HFF-Myc (cell line): ENCODE measurements around the gene HOXC9.

Source experiments
- DNase-seq: peaks from one replicate; pipeline ENCODE4 v3.0.0-alpha.2; 2011; ENCODE audit warnings: low read depth; ENCODE audit errors: extremely low read depth
- H3K4me3 ChIP-seq: replicated peaks from 2 replicates; pipeline ENCODE4 v1.5.1; 2011; ENCODE audit warnings: low read depth, mild to moderate bottlenecking, control low read depth, low read length
- CTCF ChIP-seq: IDR thresholded peaks from 2 replicates; pipeline ENCODE4 v1.5.1; 2012; ENCODE audit warnings: mild to moderate bottlenecking, low read depth, low read length, control low read depth; ENCODE audit errors: missing control alignments

The HOXC9 gene

GRCh38 chr12:53958128-53958527, 41.8 kb upstream of the HOXC9 start:
- H3K4me3 ChIP-seq, result no peak overlapping the region
- no peak for DNase-seq
- TF ChIP-seq CTCF, result no peak

- no peak overlapping the region for H3K4me3 ChIP-seq
- TF ChIP-seq CTCF, result no peak
- no peak for DNase-seq
Measured at GRCh38 chr12:53959314-53959713, 40.6 kb upstream of the HOXC9 start.

- no peak for TF ChIP-seq CTCF
- DNase-seq, result no peak
- H3K4me3 ChIP-seq, result no peak overlapping the region
Measured at GRCh38 chr12:53960187-53961024, 39.6 kb upstream of the HOXC9 start.

- no peak overlapping the region for H3K4me3 ChIP-seq
- DNase-seq, result no peak
- no peak for TF ChIP-seq CTCF
Measured at GRCh38 chr12:53961025-53961761, 38.8 kb upstream of the HOXC9 start.

- no peak for TF ChIP-seq CTCF
- H3K4me3 ChIP-seq, result no peak overlapping the region
Measured at GRCh38 chr12:53963005-53963404, 37.0 kb upstream of the HOXC9 start.

GRCh38 chr12:53963434-53964314, 36.3 kb upstream of the HOXC9 start:
- TF ChIP-seq CTCF, result no peak
- no peak overlapping the region for H3K4me3 ChIP-seq
- no peak for DNase-seq

More at GRCh38 chr12:53963005-53963404, 37.0 kb upstream of the HOXC9 start:
- no peak for DNase-seq
